B cell (primary cell): ENCODE measurements around the gene NUAK1.

ENCODE experiments used
- EZH2 ChIP-seq: IDR thresholded peaks from 2 replicates; pipeline ENCODE4 v1.6.1; 2012; ENCODE audit warnings: borderline replicate concordance, low read depth, mild to moderate bottlenecking, moderate library complexity, low read length; ENCODE audit not compliant: insufficient read depth, poor library complexity, severe bottlenecking
- TF ChIP-seq, protein P1 (sequence below): fragments of 200-600 bp; IDR thresholded peaks from one replicate; pipeline ENCODE4 v1.8.0; 2022; ENCODE audit warnings: antibody characterized with exemption, mild to moderate bottlenecking

DNA sequence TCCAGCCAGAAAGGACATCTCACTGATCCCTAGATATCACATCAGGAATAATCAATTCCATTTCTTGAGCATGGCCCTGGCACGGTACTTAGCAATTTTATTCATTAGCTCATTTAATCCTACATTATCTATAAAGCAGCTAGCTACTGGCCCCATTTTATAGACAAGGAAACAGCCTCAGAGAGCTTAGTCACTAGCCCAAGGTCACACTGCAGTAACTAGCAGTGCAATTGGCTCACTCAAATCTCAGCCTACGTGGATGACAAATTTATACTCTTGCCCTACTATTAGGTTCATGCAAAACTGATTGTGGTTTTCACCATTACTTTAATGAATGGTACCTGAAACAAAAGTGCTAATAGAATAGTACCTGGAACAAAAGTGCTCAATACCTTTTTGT, 41.7 kb downstream of the NUAK1 start:
- TF ChIP-seq, protein P1, sequence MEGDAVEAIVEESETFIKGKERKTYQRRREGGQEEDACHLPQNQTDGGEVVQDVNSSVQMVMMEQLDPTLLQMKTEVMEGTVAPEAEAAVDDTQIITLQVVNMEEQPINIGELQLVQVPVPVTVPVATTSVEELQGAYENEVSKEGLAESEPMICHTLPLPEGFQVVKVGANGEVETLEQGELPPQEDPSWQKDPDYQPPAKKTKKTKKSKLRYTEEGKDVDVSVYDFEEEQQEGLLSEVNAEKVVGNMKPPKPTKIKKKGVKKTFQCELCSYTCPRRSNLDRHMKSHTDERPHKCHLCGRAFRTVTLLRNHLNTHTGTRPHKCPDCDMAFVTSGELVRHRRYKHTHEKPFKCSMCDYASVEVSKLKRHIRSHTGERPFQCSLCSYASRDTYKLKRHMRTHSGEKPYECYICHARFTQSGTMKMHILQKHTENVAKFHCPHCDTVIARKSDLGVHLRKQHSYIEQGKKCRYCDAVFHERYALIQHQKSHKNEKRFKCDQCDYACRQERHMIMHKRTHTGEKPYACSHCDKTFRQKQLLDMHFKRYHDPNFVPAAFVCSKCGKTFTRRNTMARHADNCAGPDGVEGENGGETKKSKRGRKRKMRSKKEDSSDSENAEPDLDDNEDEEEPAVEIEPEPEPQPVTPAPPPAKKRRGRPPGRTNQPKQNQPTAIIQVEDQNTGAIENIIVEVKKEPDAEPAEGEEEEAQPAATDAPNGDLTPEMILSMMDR, result no peak
- no peak for TF ChIP-seq EZH2
